Mammary epithelial cell (primary cell): ENCODE measurements around the gene LITAFD.

Source experiments
- CTCF ChIP-seq, 2 donors: IDR thresholded peaks in 1 of 2; conservative IDR thresholded peaks in 1 of 2; 2 replicates each; pipeline ENCODE4 v1.5.1; 2011 to 2012; ENCODE audit warnings: inconsistent platforms in 2 of 2, low read length in 2 of 2, mild to moderate bottlenecking in 2 of 2, control low read depth in 1 of 2, low read depth in 1 of 2; ENCODE audit not compliant: insufficient read depth in 1 of 2; ENCODE audit errors: extremely low read depth in 1 of 2
- EZH2 ChIP-seq: IDR thresholded peaks from 2 replicates; pipeline ENCODE4 v1.6.1; 2012; ENCODE audit warnings: low read length, inconsistent platforms, borderline replicate concordance

- TF ChIP-seq CTCF (conservative IDR thresholded peaks at IDR 0.05 in 1 of 2, IDR thresholded peaks at IDR 0.05 in 1 of 2; ENCODE audit: extremely low read depth in 1 of 2, insufficient read depth in 1 of 2, low read depth in 1 of 2, low read length in 2 of 2), result no peak
- TF ChIP-seq EZH2, result no peak
These were observed 12.8 kb upstream of the LITAFD start for GRCh38 chr16:8869212-8869987.
